ENCODE measurements around the gene CCDC187.

Gene CCDC187

GRCh38 chr9:136262671-136263178 lies 41.2 kb downstream of the CCDC187 start:
- TF ChIP-seq, protein P1, sequence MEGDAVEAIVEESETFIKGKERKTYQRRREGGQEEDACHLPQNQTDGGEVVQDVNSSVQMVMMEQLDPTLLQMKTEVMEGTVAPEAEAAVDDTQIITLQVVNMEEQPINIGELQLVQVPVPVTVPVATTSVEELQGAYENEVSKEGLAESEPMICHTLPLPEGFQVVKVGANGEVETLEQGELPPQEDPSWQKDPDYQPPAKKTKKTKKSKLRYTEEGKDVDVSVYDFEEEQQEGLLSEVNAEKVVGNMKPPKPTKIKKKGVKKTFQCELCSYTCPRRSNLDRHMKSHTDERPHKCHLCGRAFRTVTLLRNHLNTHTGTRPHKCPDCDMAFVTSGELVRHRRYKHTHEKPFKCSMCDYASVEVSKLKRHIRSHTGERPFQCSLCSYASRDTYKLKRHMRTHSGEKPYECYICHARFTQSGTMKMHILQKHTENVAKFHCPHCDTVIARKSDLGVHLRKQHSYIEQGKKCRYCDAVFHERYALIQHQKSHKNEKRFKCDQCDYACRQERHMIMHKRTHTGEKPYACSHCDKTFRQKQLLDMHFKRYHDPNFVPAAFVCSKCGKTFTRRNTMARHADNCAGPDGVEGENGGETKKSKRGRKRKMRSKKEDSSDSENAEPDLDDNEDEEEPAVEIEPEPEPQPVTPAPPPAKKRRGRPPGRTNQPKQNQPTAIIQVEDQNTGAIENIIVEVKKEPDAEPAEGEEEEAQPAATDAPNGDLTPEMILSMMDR (conservative IDR thresholded peaks at IDR 0.05; ENCODE audit: low read depth), result no peak
- no peak overlapping the region for H3K27ac ChIP-seq
- ChIA-PET CTCF (interaction anchor here (0.5 to 2.0 kb wide), 5 partner anchors 20 to 939 kb away, joined by 3 to 6 read pairs (median 4); no protein-coding TSS in a partner anchor), POLR2A (ENCODE audit: low non-redundant PET) (no interaction called here)
- DNase-seq (ENCODE audit: low spot score), result no peak

DNA sequence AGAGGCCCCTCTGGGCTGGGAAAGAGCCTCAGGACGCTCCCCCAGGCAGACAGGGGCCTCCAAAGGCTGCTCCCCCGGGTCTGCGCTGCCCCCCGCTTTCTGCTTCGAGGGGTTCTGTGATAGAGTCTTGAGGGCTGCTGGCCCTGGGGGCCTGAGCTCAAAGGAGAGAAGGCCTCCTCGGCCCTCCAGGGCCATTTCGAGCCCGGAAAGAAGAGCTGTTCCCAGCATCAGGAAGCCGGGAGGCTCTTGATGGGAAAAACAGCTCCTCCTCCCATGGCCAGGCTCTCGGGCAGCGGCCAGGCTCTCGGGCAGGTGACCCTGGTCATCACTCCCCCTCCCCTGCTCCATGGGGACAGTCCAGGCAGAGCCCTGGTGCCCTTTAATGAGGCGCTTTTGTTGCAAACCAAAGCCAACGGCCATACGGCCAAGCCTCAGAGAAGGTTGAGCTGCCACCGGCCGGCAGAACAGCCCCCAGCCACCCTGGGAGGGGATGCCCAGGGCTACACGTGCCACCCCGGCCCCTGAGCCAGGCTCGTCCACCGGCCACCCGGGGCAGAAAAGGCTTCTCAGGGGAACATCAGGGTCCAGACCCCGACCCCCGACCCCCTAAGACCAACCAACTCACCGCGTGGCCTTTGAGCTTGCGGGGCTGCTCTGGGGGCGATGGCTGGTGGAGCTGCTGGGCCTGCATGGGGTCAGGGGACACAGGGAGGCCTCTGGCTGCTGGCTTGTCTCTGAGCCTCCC lies 42.0 kb downstream of the CCDC187 start:
- CTCF ChIA-PET, result interaction anchor here (0.5 to 2.0 kb wide), 6 partner anchors 21 to 509 kb away, joined by 3 to 6 read pairs (median 4); no protein-coding TSS in a partner anchor
- DNase-seq (ENCODE audit: low spot score), result no peak
- H3K27ac ChIP-seq, result no peak overlapping the region
- POLR2A ChIA-PET (ENCODE audit: low non-redundant PET), result no interaction called here
- TF ChIP-seq, protein P1 (conservative IDR thresholded peaks at IDR 0.05; ENCODE audit: low read depth), result no peak

DNA sequence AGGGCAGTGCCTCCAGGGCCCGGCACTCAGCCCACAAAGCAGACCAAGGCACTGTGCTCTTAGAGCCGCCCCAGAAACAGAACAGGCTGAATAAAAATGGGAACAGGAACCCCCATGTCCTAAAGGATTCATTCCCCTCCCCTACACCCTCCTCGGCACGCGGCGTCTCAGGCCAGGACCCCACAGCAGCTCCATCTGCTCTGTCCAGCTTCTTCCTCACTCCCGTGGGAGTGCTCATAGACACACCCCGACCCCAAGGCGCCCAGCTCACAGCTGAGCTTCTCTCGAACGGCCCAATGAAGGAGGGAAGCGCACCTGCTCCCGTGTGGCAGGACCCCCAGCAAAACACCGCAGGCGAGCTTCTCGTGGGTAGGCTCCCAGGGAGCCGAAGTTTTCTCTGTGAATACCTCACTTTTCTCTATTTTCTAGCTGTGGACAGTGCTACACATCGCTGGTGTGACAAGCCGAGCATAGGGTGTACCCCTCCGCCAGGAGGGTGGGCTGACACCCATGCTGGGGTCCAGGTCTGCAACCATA lies 42.9 kb downstream of the CCDC187 start:
- POLR2A ChIA-PET (ENCODE audit: low non-redundant PET), result no interaction called here
- DNase-seq (ENCODE audit: low spot score), result no peak
- TF ChIP-seq, protein P1 (conservative IDR thresholded peaks at IDR 0.05; ENCODE audit: low read depth), result no peak
- CTCF ChIA-PET, result interaction anchor here (0.5 to 0.6 kb wide), 2 partner anchors 274 to 436 kb away, joined by 3 read pairs; no protein-coding TSS in a partner anchor
- no peak overlapping the region for H3K27ac ChIP-seq

DNA sequence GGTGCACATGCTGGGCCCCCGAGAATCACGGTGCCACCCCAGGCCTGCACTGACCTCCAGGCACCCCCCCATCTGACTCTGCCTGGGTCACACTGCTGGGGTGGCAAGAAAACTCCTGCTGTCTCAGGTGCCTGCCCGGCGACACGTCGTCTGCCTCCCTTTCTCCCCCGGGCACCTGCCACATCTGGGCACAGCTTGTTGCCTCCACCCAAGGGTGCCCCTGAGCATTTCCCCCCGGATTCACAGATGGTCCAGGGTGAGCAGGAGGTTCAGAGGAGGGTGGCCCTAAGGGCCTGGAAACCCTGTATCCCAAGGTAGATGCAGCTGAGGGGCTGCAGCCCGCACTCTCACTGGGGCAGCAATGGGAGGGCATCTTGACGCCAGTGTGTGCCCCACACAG lies 43.4 kb downstream of the CCDC187 start:
- H3K27ac ChIP-seq, result no peak overlapping the region
- TF ChIP-seq, protein P1 (conservative IDR thresholded peaks at IDR 0.05; ENCODE audit: low read depth), result no peak
- no peak for DNase-seq (ENCODE audit: low spot score)
- CTCF ChIA-PET, result no interaction called here
- POLR2A ChIA-PET (ENCODE audit: low non-redundant PET), result no interaction called here

- ChIA-PET CTCF (no interaction called here), POLR2A (ENCODE audit: low non-redundant PET) (no interaction called here)
- DNase-seq (ENCODE audit: low spot score), result no peak
- no peak overlapping the region for H3K27ac ChIP-seq
- TF ChIP-seq, protein P1 (conservative IDR thresholded peaks at IDR 0.05; ENCODE audit: low read depth), result no peak
These were observed 44.1 kb downstream of the CCDC187 start for GRCh38 chr9:136259836-136260235.

- ChIA-PET CTCF (no interaction called here), POLR2A (ENCODE audit: low non-redundant PET) (no interaction called here)
- TF ChIP-seq, protein P1 (conservative IDR thresholded peaks at IDR 0.05; ENCODE audit: low read depth), result no peak
- no peak overlapping the region for H3K27ac ChIP-seq
- no peak for DNase-seq (ENCODE audit: low spot score)
These were observed 44.4 kb downstream of the CCDC187 start for GRCh38 chr9:136259517-136259813.
